GM20000 (cell line): ENCODE data around the gene ARL3.
A peak's percentile ranks its signal among the peaks of the same experiment; 100 is the strongest.
"Not testable (repeated sequence)": the region's sequence is repeated elsewhere in the genome, so short reads cannot be mapped to it uniquely, and the experiment has no call there.

Source experiments
- DNase-seq: peaks from one replicate; pipeline ENCODE4 v3.0.0; 2012; ENCODE audit warnings: low spot score
- TF ChIP-seq, protein P1 (sequence below): IDR thresholded peaks from 2 replicates; pipeline ENCODE4 v1.5.1; 2012; ENCODE audit warnings: mild to moderate bottlenecking, control low read depth; ENCODE audit errors: extremely low read depth, missing control alignments

Gene ARL3, protein sequence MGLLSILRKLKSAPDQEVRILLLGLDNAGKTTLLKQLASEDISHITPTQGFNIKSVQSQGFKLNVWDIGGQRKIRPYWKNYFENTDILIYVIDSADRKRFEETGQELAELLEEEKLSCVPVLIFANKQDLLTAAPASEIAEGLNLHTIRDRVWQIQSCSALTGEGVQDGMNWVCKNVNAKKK

DNA sequence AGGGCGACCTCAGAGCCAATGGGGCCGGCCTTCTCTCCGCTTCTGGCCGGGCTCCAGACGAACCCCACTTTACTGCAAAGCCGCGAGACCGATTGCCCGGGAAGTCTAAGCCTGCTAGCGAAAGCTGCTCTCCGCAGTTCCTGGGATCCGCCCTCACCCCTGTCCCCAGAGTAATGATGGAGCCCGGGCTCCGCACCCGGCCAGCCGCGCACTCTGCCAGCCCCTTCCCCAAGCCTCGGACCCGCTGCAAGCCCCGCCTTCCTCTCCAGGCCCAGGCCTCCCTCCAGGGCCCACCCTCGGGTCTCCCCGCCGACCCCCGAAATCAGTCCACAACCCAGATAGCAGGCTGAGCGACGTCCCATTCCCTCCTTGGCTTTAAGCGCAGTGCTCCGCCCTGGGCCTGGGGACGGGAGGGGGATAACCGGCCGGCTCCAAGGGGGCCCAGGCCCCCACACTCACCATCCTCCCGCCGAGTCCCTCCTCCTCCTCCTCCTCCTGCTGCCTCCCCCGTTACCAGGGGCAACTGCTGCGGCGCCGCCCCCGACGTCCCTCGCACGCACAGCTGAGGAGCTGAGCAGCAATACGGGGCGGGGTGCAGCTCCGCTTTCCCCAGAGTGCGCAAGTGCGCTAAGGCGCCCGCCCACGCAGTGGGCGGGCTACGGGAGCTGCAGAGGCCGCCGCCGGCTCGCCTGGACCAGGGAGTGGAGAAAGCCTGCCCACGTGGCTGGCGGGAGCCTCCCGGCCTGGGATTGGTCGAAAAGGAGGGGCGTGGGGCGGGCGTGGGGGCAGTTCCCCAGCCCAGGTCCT is at the start of gene ARL3:
Gene ARL3, minus strand, starts transcription at position 584 of the 807 bp plus-strand sequence. Its CDS starts 122 bp downstream, at position 462.
- TF ChIP-seq, protein P1, sequence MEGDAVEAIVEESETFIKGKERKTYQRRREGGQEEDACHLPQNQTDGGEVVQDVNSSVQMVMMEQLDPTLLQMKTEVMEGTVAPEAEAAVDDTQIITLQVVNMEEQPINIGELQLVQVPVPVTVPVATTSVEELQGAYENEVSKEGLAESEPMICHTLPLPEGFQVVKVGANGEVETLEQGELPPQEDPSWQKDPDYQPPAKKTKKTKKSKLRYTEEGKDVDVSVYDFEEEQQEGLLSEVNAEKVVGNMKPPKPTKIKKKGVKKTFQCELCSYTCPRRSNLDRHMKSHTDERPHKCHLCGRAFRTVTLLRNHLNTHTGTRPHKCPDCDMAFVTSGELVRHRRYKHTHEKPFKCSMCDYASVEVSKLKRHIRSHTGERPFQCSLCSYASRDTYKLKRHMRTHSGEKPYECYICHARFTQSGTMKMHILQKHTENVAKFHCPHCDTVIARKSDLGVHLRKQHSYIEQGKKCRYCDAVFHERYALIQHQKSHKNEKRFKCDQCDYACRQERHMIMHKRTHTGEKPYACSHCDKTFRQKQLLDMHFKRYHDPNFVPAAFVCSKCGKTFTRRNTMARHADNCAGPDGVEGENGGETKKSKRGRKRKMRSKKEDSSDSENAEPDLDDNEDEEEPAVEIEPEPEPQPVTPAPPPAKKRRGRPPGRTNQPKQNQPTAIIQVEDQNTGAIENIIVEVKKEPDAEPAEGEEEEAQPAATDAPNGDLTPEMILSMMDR, result no peak
- peak; percentile 95 for DNase-seq

DNA sequence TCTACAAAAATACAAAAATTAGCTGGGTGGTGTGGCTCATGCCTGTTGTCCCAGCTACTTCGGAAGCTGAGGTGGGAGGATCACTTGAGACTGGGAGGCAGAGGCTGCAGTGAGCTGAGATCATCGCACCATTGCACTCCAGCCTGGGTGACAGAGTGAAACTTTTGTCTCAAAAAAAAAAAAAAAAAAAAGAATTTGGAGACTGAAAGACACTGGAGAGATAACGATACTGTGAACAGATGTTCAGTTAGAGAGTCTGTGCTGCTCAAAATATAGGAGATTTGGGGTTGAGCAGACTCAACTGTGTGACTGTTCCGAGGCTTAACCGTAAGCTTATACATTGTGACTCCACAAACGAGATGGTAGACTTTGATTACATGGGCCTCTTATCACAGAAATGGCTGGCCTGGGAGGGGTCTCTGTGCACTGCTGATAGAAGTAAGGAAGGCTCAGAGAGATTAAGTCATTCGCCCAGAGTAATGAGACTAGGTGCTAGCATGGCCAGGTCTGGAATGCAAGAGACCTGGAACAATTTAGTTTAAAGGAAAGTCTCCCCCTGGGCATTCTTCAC is 48.9 kb upstream of the ARL3 start:
- TF ChIP-seq, protein P1, result no peak
- DNase-seq, result no peak

DNA sequence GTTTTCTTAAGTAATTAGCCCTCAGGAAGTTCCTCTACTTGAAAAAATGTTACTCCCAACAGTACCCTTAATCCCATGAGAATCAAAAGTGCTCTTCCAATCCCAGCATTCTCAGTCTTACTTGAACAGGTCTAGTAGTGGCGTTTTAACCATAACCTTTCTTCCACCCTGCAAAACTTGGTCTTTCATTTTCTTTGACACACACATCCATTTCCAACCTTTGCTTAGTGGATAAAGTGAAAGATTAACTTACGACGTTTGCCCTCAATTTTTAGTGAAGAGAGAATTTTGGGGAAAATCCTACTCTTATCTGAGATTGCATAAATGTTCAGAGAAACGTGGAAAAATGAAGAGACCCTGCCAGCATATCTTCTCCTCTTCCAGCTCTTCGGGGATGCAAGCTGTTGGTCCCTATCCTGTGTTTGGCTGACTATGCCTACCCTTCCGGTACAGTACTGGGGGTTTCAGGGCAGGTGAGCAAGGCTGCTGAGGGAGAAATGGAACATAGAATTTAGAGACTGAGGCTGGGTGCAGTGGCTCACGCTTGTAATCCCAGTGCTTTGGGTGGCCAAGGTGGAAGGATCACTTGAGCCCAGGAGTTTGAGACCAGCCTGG is 48.3 kb upstream of the ARL3 start:
- no peak for DNase-seq
- TF ChIP-seq, protein P1, result no peak

DNA sequence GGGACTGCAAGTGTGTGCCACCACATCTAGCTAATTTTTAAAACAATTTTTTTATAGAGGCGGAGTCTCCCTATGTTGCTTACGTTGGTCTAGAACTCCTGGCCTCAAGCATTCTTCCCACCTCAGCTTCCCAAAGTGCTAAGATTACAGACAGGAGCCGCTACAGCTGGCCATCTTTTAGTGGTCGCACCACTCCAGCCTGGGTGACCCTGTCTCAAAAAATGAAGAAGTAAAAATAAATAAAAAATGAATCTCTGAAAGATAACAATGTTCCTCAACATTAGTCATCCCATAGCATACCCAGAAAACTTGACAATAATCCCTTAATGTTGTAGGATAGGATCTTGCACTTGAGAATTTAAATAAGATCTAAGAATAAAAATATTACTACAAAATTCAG is 47.8 kb upstream of the ARL3 start:
- TF ChIP-seq, protein P1, result no peak
- DNase-seq, result no peak

DNA sequence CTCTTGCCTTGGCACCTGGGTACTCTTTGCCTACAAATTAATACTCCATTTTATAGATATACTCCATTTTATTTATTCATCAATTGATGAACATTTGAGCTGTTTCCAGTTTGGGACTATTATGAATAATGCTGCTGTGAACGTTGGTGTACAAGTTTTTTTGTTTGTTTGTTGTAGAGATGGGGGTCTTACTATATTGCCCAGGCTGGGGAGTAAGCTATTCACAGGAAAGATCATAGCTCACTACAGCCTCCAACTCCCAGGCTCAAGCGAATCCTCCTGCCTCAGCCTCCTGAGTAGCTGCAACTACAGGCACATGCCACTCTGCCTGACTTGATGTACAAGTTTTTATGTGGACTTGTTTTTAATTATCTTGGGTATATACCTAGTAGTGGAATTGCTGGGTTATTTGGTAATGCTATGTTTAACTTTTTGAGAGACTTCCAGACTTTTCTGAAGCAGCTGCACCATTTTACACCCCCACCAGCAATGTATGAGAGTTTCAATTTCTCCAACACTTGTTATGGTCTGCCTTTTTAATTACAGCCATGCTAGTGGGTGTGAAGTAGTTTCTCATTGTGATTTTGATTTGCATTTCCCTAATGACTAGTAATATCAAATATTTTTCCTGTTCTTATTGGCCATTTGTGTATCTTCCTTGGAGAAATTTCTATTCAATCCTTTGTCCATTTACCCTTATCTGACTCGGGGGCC is 45.5 kb upstream of the ARL3 start:
- DNase-seq, result no peak
- TF ChIP-seq, protein P1, result no peak

DNA sequence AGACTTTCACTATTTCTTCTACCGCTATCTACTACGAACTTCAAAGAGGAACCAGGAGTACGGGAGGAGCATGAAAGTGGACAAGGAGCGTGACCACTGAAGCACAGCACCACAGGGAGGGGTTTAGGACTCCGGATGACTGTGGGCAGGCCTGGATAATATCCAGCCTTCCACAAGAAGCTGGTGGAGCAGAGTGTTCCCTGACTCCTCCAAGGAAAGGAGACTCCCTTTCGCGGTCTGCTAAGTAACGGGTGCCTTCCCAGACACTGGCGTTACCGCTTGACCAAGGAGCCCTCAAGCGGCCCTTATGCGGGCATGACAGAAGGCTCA is 44.7 kb upstream of the ARL3 start:
- DNase-seq, result not testable (repeated sequence)

DNA sequence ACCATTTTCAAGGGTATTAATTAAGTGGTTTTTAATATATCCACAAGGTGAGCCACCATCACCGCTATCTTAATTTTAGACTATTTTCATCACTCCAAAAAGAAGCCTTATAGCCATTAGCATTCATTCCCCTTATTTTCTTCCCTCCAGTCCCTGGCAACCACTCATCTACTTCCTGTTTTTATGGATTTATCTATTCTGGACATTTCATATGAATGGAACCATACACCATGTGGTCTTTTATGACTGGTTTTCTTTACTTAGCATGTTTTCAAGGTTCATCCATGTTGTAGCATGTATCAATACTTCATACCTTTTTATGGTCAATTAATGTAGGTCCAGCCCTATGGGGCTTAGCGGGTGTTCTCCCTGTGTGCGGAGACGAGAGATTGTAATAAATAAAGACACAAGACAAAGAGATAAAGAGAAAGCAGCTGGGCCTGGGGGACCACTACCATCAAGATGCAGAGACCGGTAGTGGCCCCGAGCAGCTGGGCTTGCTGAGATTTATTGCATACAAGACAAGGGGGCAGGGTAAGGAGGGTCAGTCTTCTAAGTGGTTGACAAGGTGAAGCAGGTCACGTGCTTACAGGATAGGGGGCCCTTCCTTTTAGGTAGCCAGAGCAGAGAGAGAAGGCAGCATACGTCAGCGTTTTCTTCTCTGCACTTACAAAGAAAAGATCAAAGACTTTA is 44.2 kb upstream of the ARL3 start:
- no peak for DNase-seq
- TF ChIP-seq, protein P1, result no peak
